Heart left ventricle (tissue), 16 donors: Measurements from ENCODE around the gene MYBPH. TPM values are rescaled to one million over a fixed set of nuclear protein-coding genes. Genes with fewer than 3 reads are reported as not detected.

Experiments used
- ATAC-seq, 4 donors: fragments of 200-7000 bp; cut with Tn5 transposase; one replicate each; pipeline ENCODE4 v1.9.1; 2020 to 2022; ENCODE audit warnings: moderate library complexity in 4 of 4, mild to moderate bottlenecking in 3 of 4, moderate number of reproducible peaks in 1 of 4
- DNase-seq, 5 donors: peaks; one replicate each; pipeline ENCODE4 v3.0.0-alpha.2; 2020
- H3K27ac ChIP-seq, 12 donors: fragments of 200-600 bp; sonication (generic) in 4 of 12; one replicate each; pipeline versions ENCODE4 v1.5.0 to v1.8.0; 2016 to 2022; ENCODE audit warnings: mild to moderate bottlenecking in 2 of 12
- H3K27me3 ChIP-seq, 9 donors: fragments of 200-600 bp; sonication (generic) in 2 of 9; one replicate each; pipeline versions ENCODE4 v1.5.1 to v1.8.0; 2016 to 2022; ENCODE audit warnings: mild to moderate bottlenecking in 3 of 9
- H3K36me3 ChIP-seq, 9 donors: fragments of 200-600 bp; sonication (generic) in 2 of 9; one replicate each; pipeline versions ENCODE4 v1.5.0 to v1.8.0; 2018 to 2022; ENCODE audit warnings: mild to moderate bottlenecking in 2 of 9
- H3K4me1 ChIP-seq, 12 donors: fragments of 200-600 bp; sonication (generic) in 4 of 12; one replicate each; pipeline versions ENCODE4 v1.5.0 to v1.8.0; 2016 to 2022; ENCODE audit warnings: mild to moderate bottlenecking in 3 of 12
- H3K4me3 ChIP-seq, 12 donors: fragments of 200-600 bp; sonication (generic) in 4 of 12; one replicate each; pipeline versions ENCODE4 v1.5.0 to v1.8.0; 2017 to 2022; ENCODE audit warnings: mild to moderate bottlenecking in 9 of 12, moderate library complexity in 4 of 12
- H3K9me3 ChIP-seq, 12 donors: fragments of 200-600 bp; sonication (generic) in 4 of 12; one replicate each; pipeline versions ENCODE4 v1.5.0 to v1.8.0; 2016 to 2022; ENCODE audit warnings: mild to moderate bottlenecking in 1 of 12
- CTCF ChIP-seq, 12 donors: fragments of 200-600 bp; sonication (generic) in 4 of 12; IDR thresholded peaks; one replicate each; pipeline versions ENCODE4 v1.5.0 to v1.8.0; 2018 to 2022; ENCODE audit warnings: antibody characterized with exemption in 12 of 12, mild to moderate bottlenecking in 5 of 12
- POLR2A ChIP-seq, 2 donors: fragments of 450-650 bp; IDR thresholded peaks; one replicate each; pipeline ENCODE4 v1.6.1; 2017; ENCODE audit warnings: antibody characterized with exemption in 2 of 2, mild to moderate bottlenecking in 2 of 2, moderate library complexity in 2 of 2
- WGBS, 4 donors: extraction: QIAGEN DNeasy Blood & Tissue Kit in 2 of 4; methylation state at CpG; one replicate each; pipeline versions ENCODE4 v1.1.5 to v1.1.7; 2013 to 2018; 5-methylcytosine and 5-hydroxymethylcytosine counted together
- intact Hi-C, 10 donors: fragments of 100-400 bp; cut with DNase I; formaldehyde crosslinking; loops; one replicate each; pipeline versions ENCODE4 v1.11.1 to v1.14.2; 2022
- polyA plus RNA-seq, 2 donors: library from polyadenylated mRNA; stranded (reverse); fragments of 200-250 nt; gene quantifications; one replicate each; pipeline ENCODE4 v1.2.3, GENCODE V29; 2013
- total RNA-seq, 9 donors: library from RNA; depleted of rRNA in 2 of 9; stranded (reverse); fragments of >200 nt in 2 of 9; fragmentation: NEBNext Ultra II Directional in 3 of 9; extraction: Animal tissue kit (Norgen Biotek cat#: 25700) in 3 of 9; gene quantifications; one replicate each; pipeline versions ENCODE4 v1.1.0 to v1.2.4, GENCODE V29; 2016 to 2023
- donor health status: ischemic (EF 13 %, LVEDD 7.1; RV severe dilation, severe dysfunction).
- donor health status: healthy with polysubstance abuse.
- donor health status: DM: no; HTN: yes; CAD: no.
- donor health status: DM: no; HTN: no; CAD: no.
- donor health status: ischemic (EF 25% LVEDD 6.9; RV normal size, moderate dysfunction).
- donor health status: ischemic (EF 25% LVEDD 5.7; RV mildly dilated, moderate dysfunction).
- donor health status: healthy.
- donor health status: DM: yes; HTN: yes; CAD: no.
- donor health status: ischemic (EF 35%, LVEDD 5.7; RV mildly dilated, moderate dysfunction).
- donor health status: nonischemic (EF 11% LVEDD 7.7; RV severe dilation, severe dysfunction).
- donor health status: DM: yes; HTN: yes; CAD: no.
- donor health status: PGD.
- donor health status: ischemic (EF 29% LVEDD 5.4; RV normal size, mild dysfunction).
- donor health status: nonischemic (EF 23%, LVEDD 6.1; RV moderate dilation, normal function).

The MYBPH gene
- total and polyA plus RNA-seq, 11 donors = 0.32 TPM; not detected in 10

- no peak for ATAC-seq
Observed at GRCh38 chr1:203207751-203208150, 32.1 kb upstream of the MYBPH start.

GRCh38 chr1:203206129-203206687, 30.6 kb upstream of the MYBPH start:
- 73 to 89% (median 80%) methylated on average over 5 of the region's 5 CpGs for WGBS, 4 donors
- ATAC-seq = no peak
- no peaks in the 10 kb centered on the region for H3K36me3 ChIP-seq

More at GRCh38 chr1:203207751-203208150, 32.1 kb upstream of the MYBPH start:
- Histone ChIP-seq H3K27ac (no peak overlapping the region), H3K27me3 (no peaks in the 10 kb centered on the region), H3K36me3 (no peaks in the 10 kb centered on the region), H3K4me1 (peaks cover 0 to 6% (median 0%) of the 10 kb centered on the region in 12 donors), H3K4me3 (no peak overlapping the region), H3K9me3 (no peaks in the 10 kb centered on the region)
- WGBS, 4 donors = 68 to 80% (median 74%) methylated on average over 2 of the region's 2 CpGs
- intact Hi-C loops = no loop called here
- TF ChIP-seq POLR2A (IDR thresholded peaks at IDR 0.05) (no peak), CTCF (IDR thresholded peaks at IDR 0.05) (no peak)
- DNase-seq = no peak

GRCh38 chr1:203204756-203205155, 29.1 kb upstream of the MYBPH start:
- TF ChIP-seq POLR2A (IDR thresholded peaks at IDR 0.05) (no peak), CTCF (IDR thresholded peaks at IDR 0.05) (no peak)
- Histone ChIP-seq H3K9me3 (no peaks in the 10 kb centered on the region), H3K4me1 (peaks cover 0 to 30% (median 3%) of the 10 kb centered on the region in 12 donors), H3K27me3 (no peaks in the 10 kb centered on the region), H3K36me3 (no peaks in the 10 kb centered on the region), H3K4me3 (no peak overlapping the region), H3K27ac (no peak overlapping the region)
- ATAC-seq = no peak
- intact Hi-C loops = no loop called here
- 86 to 92% (median 88%) methylated on average over 2 of the region's 2 CpGs for WGBS, 4 donors
- peak in 1 of 5 donors; percentile 26 for DNase-seq

More at GRCh38 chr1:203206129-203206687, 30.6 kb upstream of the MYBPH start:
- intact Hi-C loops = no loop called here
- Histone ChIP-seq H3K4me3 (no peak overlapping the region), H3K27me3 (no peaks in the 10 kb centered on the region), H3K9me3 (no peaks in the 10 kb centered on the region), H3K27ac (no peak overlapping the region), H3K4me1 (peaks cover 0 to 15% (median 0%) of the 10 kb centered on the region in 12 donors)
- no peak for DNase-seq
- TF ChIP-seq CTCF (IDR thresholded peaks at IDR 0.05) (no peak), POLR2A (IDR thresholded peaks at IDR 0.05) (no peak)

- Histone ChIP-seq H3K4me1 (peaks cover 0 to 36% (median 5%) of the 10 kb centered on the region in 12 donors), H3K27me3 (no peaks in the 10 kb centered on the region), H3K36me3 (no peaks in the 10 kb centered on the region), H3K4me3 (no peak overlapping the region), H3K9me3 (no peaks in the 10 kb centered on the region), H3K27ac (peak overlapping the region in 10 of 12 donors; percentile 33 to 77 (median 58))
- intact Hi-C loops = no loop called here
- TF ChIP-seq CTCF (IDR thresholded peaks at IDR 0.05) (no peak), POLR2A (IDR thresholded peaks at IDR 0.05) (no peak)
- peak in 4 of 5 donors; percentile 25 to 75 (median 60) for DNase-seq
- peak; percentile 62 to 85 (median 80) for ATAC-seq
- WGBS, 4 donors = 74 to 82% (median 78%) methylated on average over 15 of the region's 15 CpGs
Observed at GRCh38 chr1:203202431-203203245, 27.0 kb upstream of the MYBPH start.
